ENCODE results near the gene NPC1.

GRCh38 chr18:23573626-23574431 is 12.5 kb downstream of the NPC1 start:
- TF ChIP-seq CTCF (IDR thresholded peaks at IDR 0.05) (no peak), POLR2A (IDR thresholded peaks at IDR 0.05) (no peak), EP300 (IDR thresholded peaks at IDR 0.05) (no peak)
